ENCODE measurements around the gene PCGF1. TPM values are rescaled to one million over a fixed set of nuclear protein-coding genes. Genes with fewer than 3 reads are reported as not detected.

Gene PCGF1
- total RNA-seq, 1 donor from 2014 or later, result 10.4 TPM

DNA sequence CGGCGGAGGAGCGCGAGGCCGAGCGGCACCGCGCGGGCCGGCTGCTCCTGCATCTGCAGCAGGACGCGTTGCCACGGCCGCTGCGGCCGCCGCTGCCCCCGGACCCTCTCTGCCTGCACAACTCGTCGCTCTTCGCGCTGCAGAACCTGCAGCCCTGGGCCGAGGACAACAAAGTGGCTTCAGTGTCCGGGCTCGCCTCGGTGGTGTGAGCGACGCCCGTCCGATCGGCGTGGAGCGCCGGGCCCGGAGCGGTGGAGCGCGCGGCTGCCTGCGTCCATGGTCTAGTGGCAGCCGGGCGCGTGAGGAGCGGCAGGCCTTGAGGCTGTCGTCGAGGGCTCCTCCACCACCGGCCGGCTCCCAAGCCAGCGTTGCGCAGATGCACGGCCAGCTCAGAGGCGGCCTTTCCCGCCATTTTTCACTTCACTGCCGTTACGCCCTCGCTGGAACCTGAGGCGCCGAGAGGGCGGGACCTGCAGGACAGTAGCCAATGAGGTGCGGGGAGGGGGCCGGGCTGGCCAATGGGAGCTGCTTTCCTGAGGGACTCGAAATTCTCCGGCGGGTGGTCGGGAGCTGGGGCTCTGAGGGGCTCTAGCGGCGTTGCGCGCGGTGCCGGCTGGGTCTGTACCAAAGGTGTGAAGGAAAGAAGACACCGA lies 8.6 kb upstream of the PCGF1 start:
- peak; percentile 72 for ATAC-seq
- no peak for DNase-seq (ENCODE audit: low spot score)

DNA sequence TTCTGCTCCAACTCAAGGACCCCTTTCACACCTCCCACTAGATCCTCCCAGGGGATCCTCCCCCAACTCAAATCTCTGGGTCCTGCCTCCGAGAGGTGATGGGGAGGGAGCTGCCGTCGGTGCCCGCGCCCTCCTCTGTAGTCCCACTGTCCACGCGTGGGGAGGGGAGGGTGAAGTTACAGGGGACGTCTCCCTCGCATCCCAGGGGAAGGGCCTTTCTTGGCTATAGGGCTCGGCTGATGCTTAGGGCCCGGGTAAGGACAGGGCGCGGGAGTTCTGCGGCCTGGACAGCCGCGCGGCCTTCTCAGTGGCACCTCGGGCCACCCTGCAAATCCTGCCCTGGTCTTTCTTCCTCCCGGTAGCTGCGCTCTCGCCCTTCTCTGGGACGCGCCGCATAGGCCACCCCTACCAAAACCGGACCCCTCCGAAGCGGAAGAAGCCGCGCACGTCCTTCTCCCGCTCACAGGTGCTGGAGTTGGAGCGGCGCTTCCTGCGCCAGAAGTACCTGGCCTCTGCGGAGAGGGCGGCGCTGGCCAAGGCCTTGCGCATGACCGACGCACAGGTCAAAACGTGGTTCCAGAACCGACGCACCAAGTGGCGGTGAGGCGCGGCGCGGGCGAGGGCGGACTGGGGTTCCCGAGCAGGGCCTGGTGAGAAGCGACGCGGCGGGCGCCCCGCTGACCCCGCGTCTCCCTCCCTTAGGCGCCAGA lies 7.9 kb upstream of the PCGF1 start:
- peak; percentile 62 for ATAC-seq
- no peak for DNase-seq (ENCODE audit: low spot score)

DNA sequence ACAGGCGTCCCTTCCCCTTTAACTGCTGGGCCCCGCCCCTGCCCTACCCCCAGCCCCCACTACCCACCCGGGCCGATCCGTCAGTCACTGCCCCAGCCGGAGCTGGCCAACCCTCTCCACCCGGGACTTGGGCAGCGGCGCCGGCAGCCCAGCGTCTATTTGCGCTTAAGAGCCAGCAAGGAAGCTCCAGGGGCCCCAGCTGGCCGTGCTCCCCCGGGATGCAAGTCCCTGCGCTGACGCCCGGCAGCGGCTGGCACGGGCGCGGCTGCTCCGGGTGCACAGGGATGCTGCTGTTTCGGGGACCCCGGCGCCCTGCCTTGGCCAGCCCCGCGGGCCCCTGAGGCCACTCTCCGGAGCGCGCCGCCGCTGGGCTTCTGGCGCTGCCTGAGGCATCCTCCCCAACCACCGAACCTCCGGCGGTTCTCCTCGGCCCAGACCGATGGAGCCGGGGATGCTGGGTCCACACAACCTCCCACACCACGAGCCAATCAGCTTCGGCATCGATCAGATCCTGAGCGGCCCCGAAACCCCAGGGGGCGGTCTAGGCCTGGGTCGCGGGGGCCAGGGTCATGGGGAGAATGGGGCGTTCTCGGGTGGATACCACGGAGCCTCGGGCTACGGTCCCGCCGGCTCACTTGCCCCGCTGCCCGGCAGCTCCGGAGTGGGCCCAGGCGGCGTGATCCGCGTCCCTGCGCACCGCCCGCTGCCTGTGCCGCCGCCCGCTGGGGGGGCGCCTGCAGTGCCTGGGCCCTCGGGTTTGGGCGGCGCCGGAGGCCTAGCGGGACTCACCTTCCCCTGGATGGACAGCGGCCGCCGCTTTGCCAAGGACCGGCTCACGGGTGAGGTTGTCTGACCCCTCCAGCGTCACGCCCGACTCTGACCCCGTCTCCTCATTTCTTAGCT lies 7.1 kb upstream of the PCGF1 start, which contains the start of gene TLX2:
Gene TLX2, plus strand, starts transcription at position 83 of the 903 bp plus-strand sequence. Its CDS starts 357 bp downstream, at position 440.
- DNase-seq (ENCODE audit: low spot score), result no peak
- ATAC-seq, result no peak

- DNase-seq (ENCODE audit: low spot score) (no peak), ATAC-seq (no peak)
These were observed 6.3 kb upstream of the PCGF1 start for GRCh38 chr2:74513605-74514367.

GRCh38 chr2:74512744-74513604 lies 5.5 kb upstream of the PCGF1 start:
- ATAC-seq (no peak), DNase-seq (ENCODE audit: low spot score) (no peak)

DNA sequence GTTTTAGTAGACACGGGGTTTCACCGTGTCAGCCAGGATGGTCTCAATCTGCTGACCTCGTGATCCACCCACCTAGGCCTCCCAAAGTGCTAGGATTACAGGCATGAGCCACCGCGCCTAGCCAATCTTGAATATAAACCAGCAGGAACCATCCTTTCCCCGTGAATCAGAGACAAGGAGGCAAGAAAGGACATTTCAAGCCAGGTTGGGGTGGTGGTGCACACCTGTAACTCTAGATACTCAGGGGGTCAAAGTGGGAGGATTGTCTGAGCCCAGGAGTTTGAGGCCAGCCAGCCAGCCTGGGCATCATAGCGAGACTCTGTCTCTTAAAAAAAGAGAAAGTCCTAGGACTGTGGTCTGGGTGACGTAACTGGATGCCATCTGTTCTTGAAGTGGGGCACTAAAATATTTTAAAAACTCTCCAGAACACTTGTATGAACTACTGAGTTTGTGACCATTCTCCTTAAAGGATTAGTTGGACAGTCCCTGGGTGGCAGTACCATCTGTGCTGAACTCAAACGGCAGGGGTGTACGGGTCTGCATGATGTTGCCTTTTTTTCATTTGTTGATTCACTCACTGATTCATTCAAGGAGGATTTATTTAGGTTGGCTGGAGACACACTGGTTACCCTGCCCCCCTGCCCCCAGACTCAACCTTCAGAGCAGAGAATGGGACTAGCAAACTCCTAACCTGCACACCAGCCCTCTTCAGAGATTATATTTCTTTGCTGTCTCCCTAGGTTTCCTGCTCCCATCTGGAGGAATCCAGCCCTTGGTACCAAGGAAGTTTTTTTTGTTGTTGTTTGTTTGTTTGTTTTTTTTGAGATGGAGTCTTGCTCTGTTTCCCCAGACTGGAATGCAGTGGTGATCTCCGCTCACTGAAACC lies 3.9 kb upstream of the PCGF1 start:
- ATAC-seq, result no peak

GRCh38 chr2:74510272-74510671 lies 2.8 kb upstream of the PCGF1 start:
- no peak for ATAC-seq

More for the DNA sequence above, 3.9 kb upstream of the PCGF1 start:
- no peak for DNase-seq (ENCODE audit: low spot score)

DNA sequence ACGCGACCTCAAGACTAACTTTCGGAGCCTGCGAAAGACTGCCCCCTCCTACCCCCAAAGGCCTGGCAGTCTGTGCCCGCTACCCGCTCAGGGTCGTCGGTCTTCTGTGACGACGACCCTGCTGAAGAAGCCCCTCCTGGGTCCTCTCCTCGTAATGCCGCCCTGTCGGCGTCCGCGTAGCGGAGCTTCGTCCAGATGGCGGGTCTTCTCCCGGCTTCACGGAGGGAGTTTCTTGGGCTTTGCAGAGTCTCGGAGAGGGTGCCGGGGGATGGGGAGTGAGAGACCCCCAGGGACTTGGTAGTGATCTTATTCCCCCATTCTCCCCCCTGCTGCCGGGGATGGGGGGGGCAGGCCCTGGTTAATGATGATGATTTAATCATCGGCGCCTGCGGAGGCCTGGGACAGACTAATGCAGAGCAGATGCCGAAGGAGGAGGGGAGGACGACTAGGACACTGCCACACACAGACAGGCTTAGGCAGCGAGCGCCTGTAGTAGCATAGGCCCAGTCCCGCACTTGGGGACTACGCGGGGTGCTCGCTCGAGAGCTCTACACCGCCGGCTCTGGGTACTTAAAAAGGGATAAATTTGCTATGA lies 528 bp upstream of the PCGF1 start:
- DNase-seq (ENCODE audit: low spot score) (no peak), ATAC-seq (peak; percentile 19)

More at GRCh38 chr2:74510272-74510671, 2.8 kb upstream of the PCGF1 start:
- no peak for DNase-seq (ENCODE audit: low spot score)

- no peak for ATAC-seq
- DNase-seq (ENCODE audit: low spot score), result no peak
These were observed 1.8 kb downstream of the PCGF1 start for GRCh38 chr2:74505448-74506246.

DNA sequence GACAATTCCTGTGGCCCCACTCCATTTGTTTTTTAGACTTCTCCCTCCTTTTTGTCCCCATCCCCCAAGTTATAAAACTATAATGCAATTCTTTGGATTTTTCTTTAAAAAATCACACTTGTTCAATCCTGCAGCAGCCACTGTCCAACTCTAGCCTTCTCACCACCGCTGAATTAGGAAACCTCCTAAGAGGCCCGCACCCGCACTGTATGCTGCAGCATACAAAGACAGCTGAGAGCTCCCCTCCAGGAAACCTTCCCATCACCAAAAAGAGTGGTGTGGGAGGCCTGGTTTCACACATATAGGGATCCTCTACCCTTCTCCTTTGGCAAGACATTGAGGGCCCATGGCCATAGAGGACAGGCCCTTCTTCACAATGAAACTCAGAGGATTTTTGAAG lies 2.9 kb downstream of the PCGF1 start:
- DNase-seq (ENCODE audit: low spot score) (no peak), ATAC-seq (no peak)

GRCh38 chr2:74503506-74504475 lies 3.7 kb downstream of the PCGF1 start:
- ATAC-seq (no peak), DNase-seq (ENCODE audit: low spot score) (no peak)

GRCh38 chr2:74502720-74503505 lies 4.6 kb downstream of the PCGF1 start:
- ATAC-seq, result peak; percentile 40
- DNase-seq (ENCODE audit: low spot score), result peak; percentile 73

DNA sequence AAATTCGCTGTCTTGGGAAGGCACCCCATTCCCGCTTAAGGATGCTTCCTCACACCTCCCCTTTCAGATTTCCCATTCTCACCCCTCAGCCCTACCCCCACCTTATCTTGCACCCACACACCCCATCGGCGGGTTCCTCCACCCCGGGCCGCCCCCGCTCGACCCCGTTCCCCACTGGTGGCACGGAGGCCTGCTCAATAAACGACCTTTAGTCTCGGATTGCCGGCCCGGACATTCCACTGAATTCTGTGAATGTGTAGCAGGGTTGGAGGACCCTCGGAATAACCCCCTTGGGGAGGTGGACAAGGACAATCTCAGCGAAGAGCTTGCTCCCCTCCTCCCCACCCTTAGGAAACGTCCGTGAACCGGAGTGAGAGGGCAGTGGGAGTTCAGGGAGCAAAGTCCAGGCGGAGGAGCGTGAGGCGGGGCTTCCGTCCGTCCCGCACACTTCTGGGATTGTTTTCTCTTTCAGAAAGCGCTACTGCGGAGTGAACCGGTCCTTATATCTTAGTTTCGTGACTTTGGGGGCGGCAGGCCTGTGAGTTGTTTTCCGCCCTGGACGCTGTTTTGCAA lies 5.3 kb downstream of the PCGF1 start:
- ATAC-seq, result peak; percentile 57
- peak; percentile 88 for DNase-seq (ENCODE audit: low spot score)

- ATAC-seq (no peak), DNase-seq (ENCODE audit: low spot score) (no peak)
These were observed 6.0 kb downstream of the PCGF1 start for GRCh38 chr2:74501335-74502071.

Measured in left lobe of liver (tissue), 2 donors.